NB4 (cell line): Measurements from ENCODE around the gene EXOSC2.

ENCODE experiments used
- MYC ChIP-seq: IDR thresholded peaks from 2 replicates; pipeline ENCODE4 v1.6.1; 2011; ENCODE audit warnings: low read depth, low read length
- POLR2A ChIP-seq: IDR thresholded peaks from 2 replicates; pipeline ENCODE4 v1.6.1; 2011; ENCODE audit warnings: mild to moderate bottlenecking; ENCODE audit not compliant: insufficient read length; ENCODE audit errors: extremely low read depth
- TF ChIP-seq, protein P1 (sequence below): IDR thresholded peaks from one replicate; pipeline ENCODE4 v1.5.1; 2012; ENCODE audit warnings: low read depth, low read length

DNA sequence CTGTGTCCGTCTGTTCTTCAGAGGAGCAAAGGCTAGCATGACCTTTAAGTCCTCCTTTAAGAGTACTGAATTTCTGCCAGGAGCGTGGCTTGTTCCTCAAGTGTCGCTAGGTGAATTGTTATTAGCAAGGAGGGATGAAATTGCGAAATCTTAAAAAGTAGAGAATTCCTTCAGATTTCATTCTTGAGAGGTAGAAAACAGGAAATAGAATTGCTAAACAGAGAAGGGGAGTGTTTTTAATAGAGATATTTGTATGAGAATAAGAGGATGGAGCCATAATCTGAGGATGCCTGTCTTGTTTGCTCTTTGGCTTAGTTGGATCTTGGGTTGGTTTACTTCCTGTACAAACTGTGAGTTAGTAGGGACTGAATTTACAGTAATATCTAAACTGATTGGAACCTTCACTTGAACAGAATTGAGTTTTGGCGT, 39.2 kb downstream of the EXOSC2 start:
- TF ChIP-seq, protein P1, sequence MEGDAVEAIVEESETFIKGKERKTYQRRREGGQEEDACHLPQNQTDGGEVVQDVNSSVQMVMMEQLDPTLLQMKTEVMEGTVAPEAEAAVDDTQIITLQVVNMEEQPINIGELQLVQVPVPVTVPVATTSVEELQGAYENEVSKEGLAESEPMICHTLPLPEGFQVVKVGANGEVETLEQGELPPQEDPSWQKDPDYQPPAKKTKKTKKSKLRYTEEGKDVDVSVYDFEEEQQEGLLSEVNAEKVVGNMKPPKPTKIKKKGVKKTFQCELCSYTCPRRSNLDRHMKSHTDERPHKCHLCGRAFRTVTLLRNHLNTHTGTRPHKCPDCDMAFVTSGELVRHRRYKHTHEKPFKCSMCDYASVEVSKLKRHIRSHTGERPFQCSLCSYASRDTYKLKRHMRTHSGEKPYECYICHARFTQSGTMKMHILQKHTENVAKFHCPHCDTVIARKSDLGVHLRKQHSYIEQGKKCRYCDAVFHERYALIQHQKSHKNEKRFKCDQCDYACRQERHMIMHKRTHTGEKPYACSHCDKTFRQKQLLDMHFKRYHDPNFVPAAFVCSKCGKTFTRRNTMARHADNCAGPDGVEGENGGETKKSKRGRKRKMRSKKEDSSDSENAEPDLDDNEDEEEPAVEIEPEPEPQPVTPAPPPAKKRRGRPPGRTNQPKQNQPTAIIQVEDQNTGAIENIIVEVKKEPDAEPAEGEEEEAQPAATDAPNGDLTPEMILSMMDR, result no peak
- no peak for TF ChIP-seq POLR2A
- TF ChIP-seq MYC, result no peak
